T47D (cell line): ENCODE data around the gene NSUN2.
A peak's percentile ranks its signal among the peaks of the same experiment; 100 is the strongest.
"Not testable (repeated sequence)": the region's sequence is repeated elsewhere in the genome, so short reads cannot be mapped to it uniquely, and the experiment has no call there.

Source experiments
- DNase-seq, 2 experiments: peaks; one replicate each; pipeline versions ENCODE4 v3.0.0 to v3.0.0-alpha.2; 2011 to 2012; ENCODE audit warnings: low read depth in 1 of 2, low spot score in 1 of 2
- JUND ChIP-seq: IDR thresholded peaks from 2 replicates; pipeline ENCODE4 v1.6.1; 2012; ENCODE audit warnings: low read depth
- in situ Hi-C: cut with HindIII; loops from 2 replicates; pipeline ENCODE4 v1.10.0; 2016; ENCODE audit warnings: low sequenced_read_pairs, low pct_unique_long_range_greater_than_20kb

NSUN2 gene

GRCh38 chr5:6632888-6633468, at the start of gene NSUN2, which contains the start of gene SRD5A1:
NSUN2 (minus strand) TSS chr5:6633044; CDS start chr5:6632979, 65 bp downstream.
SRD5A1 (plus strand) TSS chr5:6633440; CDS start chr5:6633577, 137 bp downstream.
- no peak for TF ChIP-seq JUND
- peak; percentile 92 to 97 for DNase-seq
- in situ Hi-C loops, result no loop called here

GRCh38 chr5:6682239-6682638, 49.4 kb upstream of the NSUN2 start:
- in situ Hi-C loops, result no loop called here
- TF ChIP-seq JUND, result no peak
- no peak for DNase-seq

- no peak for TF ChIP-seq JUND
- DNase-seq, result no peak
- in situ Hi-C loops, result no loop called here
Measured at GRCh38 chr5:6681682-6682081, 48.8 kb upstream of the NSUN2 start.

GRCh38 chr5:6680922-6681321, 48.1 kb upstream of the NSUN2 start:
- in situ Hi-C loops, result no loop called here
- no peak for TF ChIP-seq JUND
- DNase-seq, result no peak

- TF ChIP-seq JUND, result no peak
- in situ Hi-C loops, result no loop called here
- no peak for DNase-seq
Measured at GRCh38 chr5:6678385-6678784, 45.5 kb upstream of the NSUN2 start.

- DNase-seq, result no peak
- no peak for TF ChIP-seq JUND
- in situ Hi-C loops, result no loop called here
Measured at GRCh38 chr5:6676702-6677101, 43.9 kb upstream of the NSUN2 start.

- in situ Hi-C loops, result no loop called here
- no peak for TF ChIP-seq JUND
- DNase-seq, result no peak
Measured at GRCh38 chr5:6675784-6676491, 43.1 kb upstream of the NSUN2 start.

GRCh38 chr5:6674886-6675285, 42.0 kb upstream of the NSUN2 start:
- DNase-seq, result no peak
- in situ Hi-C loops, result no loop called here
- no peak for TF ChIP-seq JUND

GRCh38 chr5:6674421-6674820, 41.6 kb upstream of the NSUN2 start:
- no peak for TF ChIP-seq JUND
- in situ Hi-C loops, result no loop called here
- no peak for DNase-seq

- in situ Hi-C loops, result no loop called here
- TF ChIP-seq JUND, result no peak
- no peak for DNase-seq
Measured at GRCh38 chr5:6673963-6674362, 41.1 kb upstream of the NSUN2 start.

GRCh38 chr5:6673031-6673430, 40.2 kb upstream of the NSUN2 start:
- no peak for DNase-seq
- in situ Hi-C loops, result no loop called here
- TF ChIP-seq JUND, result no peak

- in situ Hi-C loops, DNase-seq: not testable (repeated sequence)
Measured at GRCh38 chr5:6668717-6669116, 35.9 kb upstream of the NSUN2 start.

- in situ Hi-C loops, result no loop called here
- no peak for TF ChIP-seq JUND
Measured at GRCh38 chr5:6667648-6668047, 34.8 kb upstream of the NSUN2 start.

GRCh38 chr5:6666762-6667161, 33.9 kb upstream of the NSUN2 start:
- DNase-seq, result no peak
- in situ Hi-C loops, result no loop called here
- TF ChIP-seq JUND, result no peak

More at GRCh38 chr5:6667648-6668047, 34.8 kb upstream of the NSUN2 start:
- DNase-seq, result no peak
